ENCODE results near the gene MAPK12. TPM values are rescaled to one million over a fixed set of nuclear protein-coding genes. Genes with fewer than 3 reads are reported as not detected.
A peak's percentile ranks its signal among the peaks of the same experiment; 100 is the strongest.

Gene MAPK12
- total RNA-seq, 1 donor from 2014 or later = 27.3 TPM

DNA sequence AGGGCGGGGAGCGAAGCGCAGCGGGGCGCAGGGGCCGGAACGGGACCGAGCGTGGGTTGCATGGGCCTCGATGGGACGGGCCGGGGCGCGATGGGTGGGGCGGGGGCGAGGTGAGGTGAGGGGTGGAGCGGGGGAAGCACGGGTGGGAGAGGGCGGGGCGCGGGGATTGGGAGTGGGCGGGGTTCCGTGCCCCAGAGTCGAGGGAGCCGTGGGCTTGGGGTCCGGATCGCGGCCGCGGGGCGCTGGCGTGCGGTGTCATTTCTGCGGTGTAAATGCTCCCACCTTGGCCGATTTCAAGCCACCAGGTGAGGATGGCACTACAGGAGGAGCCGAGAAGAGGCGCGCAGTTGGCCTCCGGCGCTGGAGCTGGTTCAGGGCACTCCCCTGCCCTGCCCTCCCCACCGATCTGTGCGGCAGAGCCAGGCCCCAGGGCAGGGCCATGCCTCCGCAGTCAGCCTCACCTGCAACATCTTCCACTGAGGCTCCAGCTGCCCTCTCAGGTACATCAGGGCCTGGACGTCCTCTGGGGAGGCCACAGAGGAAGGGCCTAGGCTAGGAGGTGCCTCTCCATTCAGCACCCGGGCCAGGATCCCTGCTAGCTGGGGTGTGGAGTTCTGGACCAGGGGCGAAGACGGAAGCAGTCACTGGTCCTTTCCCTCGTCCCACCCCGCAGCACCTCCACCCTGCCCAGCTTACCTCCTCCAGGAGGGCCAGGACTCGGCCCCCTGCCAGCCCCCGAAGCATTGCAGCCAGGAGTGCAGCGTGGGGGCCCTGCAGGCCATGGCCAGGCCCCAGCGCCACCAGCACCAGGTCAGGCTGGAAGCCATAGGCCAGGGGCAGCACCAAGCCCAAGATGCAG is 16.0 kb downstream of the MAPK12 start:
- Mint-ChIP-seq H3K4me3 (ENCODE audit: unreplicated experiment) (peak overlapping the region; percentile 100), H3K36me3 (ENCODE audit: unreplicated experiment) (peaks cover 2% of the 10 kb centered on the region), H3K27me3 (ENCODE audit: unreplicated experiment) (no peaks in the 10 kb centered on the region), H3K27ac (ENCODE audit: unreplicated experiment) (peak overlapping the region; percentile 100), H3K9me3 (ENCODE audit: unreplicated experiment) (no peaks in the 10 kb centered on the region), H3K4me1 (ENCODE audit: unreplicated experiment) (peaks cover 39% of the 10 kb centered on the region)
- no peak for DNase-seq (ENCODE audit: extremely low spot score, unreplicated experiment)
- TF ChIP-seq, protein P1, sequence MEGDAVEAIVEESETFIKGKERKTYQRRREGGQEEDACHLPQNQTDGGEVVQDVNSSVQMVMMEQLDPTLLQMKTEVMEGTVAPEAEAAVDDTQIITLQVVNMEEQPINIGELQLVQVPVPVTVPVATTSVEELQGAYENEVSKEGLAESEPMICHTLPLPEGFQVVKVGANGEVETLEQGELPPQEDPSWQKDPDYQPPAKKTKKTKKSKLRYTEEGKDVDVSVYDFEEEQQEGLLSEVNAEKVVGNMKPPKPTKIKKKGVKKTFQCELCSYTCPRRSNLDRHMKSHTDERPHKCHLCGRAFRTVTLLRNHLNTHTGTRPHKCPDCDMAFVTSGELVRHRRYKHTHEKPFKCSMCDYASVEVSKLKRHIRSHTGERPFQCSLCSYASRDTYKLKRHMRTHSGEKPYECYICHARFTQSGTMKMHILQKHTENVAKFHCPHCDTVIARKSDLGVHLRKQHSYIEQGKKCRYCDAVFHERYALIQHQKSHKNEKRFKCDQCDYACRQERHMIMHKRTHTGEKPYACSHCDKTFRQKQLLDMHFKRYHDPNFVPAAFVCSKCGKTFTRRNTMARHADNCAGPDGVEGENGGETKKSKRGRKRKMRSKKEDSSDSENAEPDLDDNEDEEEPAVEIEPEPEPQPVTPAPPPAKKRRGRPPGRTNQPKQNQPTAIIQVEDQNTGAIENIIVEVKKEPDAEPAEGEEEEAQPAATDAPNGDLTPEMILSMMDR (IDR thresholded peaks at IDR 0.05) = no peak

DNA sequence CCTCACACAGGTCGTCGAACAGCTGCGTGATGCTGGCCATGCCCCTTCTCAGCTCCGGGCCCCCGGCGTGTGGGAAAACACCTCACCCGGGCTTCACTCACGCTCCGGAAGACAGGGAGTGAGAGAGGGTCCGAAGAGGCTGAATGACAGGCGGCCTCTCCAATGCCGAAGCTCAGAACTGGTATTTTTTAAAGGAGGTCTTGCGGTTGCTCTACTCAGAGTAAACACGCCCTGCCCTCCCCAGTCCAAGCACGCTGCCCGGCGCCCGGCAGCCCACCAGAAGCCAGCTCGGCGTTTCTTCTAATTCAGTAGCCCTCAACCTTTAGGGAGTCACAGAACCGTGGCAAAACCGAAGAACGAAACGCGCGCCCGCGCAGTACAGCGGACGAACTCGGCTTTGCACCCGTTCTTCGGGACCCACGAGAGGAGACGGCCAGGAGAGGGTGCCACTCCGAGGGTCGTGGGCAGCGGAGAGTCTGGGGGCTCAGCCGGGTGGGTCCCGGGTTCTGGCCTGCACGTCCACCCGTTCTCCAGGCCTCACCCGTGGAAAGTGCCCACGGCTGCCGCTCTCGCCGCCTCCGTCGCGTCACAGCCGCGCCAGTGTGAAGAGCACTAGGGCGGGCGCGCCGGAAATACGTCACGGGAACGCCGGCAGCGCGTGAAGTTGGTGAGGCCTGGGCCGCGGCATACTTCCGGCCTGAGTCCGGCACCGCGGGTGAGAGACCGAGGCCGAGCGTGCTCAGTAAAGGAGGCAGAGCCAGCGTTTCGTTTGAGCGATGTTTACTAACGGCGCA is 16.9 kb downstream of the MAPK12 start, which contains the start of gene TUBGCP6:
TUBGCP6 (minus strand) TSS at position 604 of the 794 bp plus-strand sequence; CDS start at position 40, 564 bp downstream.
- Mint-ChIP-seq H3K4me1 (ENCODE audit: unreplicated experiment) (peaks cover 34% of the 10 kb centered on the region), H3K9me3 (ENCODE audit: unreplicated experiment) (no peaks in the 10 kb centered on the region), H3K27me3 (ENCODE audit: unreplicated experiment) (no peaks in the 10 kb centered on the region), H3K36me3 (ENCODE audit: unreplicated experiment) (peaks cover 10% of the 10 kb centered on the region), H3K27ac (ENCODE audit: unreplicated experiment) (peak within 1 kb of the TSS; percentile 100), H3K4me3 (ENCODE audit: unreplicated experiment) (peak within 1 kb of the TSS; percentile 100)
- TF ChIP-seq, protein P1 (IDR thresholded peaks at IDR 0.05) = peak; percentile 28
- peak; percentile 96 for DNase-seq (ENCODE audit: extremely low spot score, unreplicated experiment)

DNA sequence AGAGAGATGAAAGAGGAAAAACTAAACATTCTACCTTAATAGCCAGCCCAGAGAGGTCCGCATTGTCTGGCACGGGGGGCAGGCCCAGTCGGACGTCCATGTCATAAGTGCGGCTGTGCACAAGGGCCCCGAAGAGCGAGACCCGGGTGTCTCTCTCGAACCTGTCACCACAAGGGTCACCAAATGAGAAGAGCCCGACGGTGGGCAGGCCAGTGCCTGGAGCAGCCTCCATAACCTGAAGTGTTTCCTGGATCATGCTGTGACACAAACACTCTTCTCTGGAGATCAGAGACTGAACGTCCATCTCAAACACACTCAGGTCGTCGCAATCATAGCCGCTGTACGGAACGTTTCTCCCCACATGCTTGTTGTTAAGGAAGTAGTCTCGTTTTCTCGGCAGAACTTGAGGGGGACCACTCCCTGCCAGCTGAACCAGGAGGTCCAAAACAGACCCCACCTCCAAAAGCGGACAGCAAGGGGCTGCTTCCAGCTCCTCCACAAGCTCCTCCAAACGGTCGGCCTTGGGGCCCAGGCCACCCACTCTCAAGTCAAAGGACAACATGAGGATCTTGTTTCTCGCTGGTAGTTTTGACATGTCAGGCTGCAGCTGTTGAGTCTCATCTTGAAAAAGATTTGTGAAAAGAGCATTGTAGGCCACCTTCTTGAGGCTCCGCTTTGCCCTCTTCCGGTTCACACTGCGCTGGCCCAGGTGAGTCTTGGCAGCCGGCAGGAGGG is 17.6 kb downstream of the MAPK12 start:
- H3K36me3 Mint-ChIP-seq (ENCODE audit: unreplicated experiment) = peaks cover 10% of the 10 kb centered on the region
- peaks cover 34% of the 10 kb centered on the region for H3K4me1 Mint-ChIP-seq (ENCODE audit: unreplicated experiment)
- TF ChIP-seq, protein P1 (IDR thresholded peaks at IDR 0.05) = no peak
- DNase-seq (ENCODE audit: extremely low spot score, unreplicated experiment) = no peak
- H3K4me3 Mint-ChIP-seq (ENCODE audit: unreplicated experiment) = peak overlapping the region; percentile 100
- no peaks in the 10 kb centered on the region for H3K27me3 Mint-ChIP-seq (ENCODE audit: unreplicated experiment)
- no peaks in the 10 kb centered on the region for H3K9me3 Mint-ChIP-seq (ENCODE audit: unreplicated experiment)
- peak overlapping the region; percentile 100 for H3K27ac Mint-ChIP-seq (ENCODE audit: unreplicated experiment)

DNA sequence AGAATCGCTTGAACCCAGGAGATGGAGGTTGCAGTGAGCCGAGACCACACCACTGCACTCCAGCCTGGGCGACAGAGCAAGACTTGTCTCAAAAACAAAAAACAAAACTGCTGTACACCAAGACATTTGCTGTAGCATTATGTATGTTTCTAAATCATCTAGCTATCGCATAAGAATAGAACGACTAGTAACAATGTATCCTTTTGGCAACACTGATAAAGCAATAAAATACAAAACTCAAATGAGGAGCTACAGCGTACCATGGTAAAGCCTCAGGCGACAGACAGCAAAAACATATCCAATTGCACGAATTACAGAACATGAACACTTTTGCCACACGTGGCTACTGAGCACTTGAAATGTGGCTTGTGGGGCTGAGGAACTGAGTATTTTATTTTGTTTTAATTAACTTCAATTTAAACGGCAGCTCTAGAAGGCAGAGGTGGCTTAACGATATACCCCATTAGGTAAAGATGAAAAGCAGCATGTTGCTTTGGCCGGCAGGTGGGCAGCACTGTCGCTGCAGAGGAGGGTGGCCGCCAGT is 19.0 kb downstream of the MAPK12 start:
- H3K27me3 Mint-ChIP-seq (ENCODE audit: unreplicated experiment) = no peaks in the 10 kb centered on the region
- no peak overlapping the region for H3K27ac Mint-ChIP-seq (ENCODE audit: unreplicated experiment)
- TF ChIP-seq, protein P1 (IDR thresholded peaks at IDR 0.05) = no peak
- DNase-seq (ENCODE audit: extremely low spot score, unreplicated experiment) = no peak
- peaks cover 10% of the 10 kb centered on the region for H3K36me3 Mint-ChIP-seq (ENCODE audit: unreplicated experiment)
- H3K4me3 Mint-ChIP-seq (ENCODE audit: unreplicated experiment) = peak overlapping the region; percentile 100
- H3K4me1 Mint-ChIP-seq (ENCODE audit: unreplicated experiment) = peaks cover 32% of the 10 kb centered on the region
- H3K9me3 Mint-ChIP-seq (ENCODE audit: unreplicated experiment) = no peaks in the 10 kb centered on the region
